Erythroblast (primary cell): Measurements from ENCODE around the gene NUDT4B.
"Not testable (repeated sequence)": the region's sequence is repeated elsewhere in the genome, so short reads cannot be mapped to it uniquely, and the experiment has no call there.

Experiments used
- GATA1 ChIP-seq: IDR thresholded peaks from 2 replicates; pipeline ENCODE4 v1.6.1; 2011; ENCODE audit warnings: low read depth, mild to moderate bottlenecking, control low read depth, low read length, moderate library complexity
- POLR2A ChIP-seq: IDR thresholded peaks from 2 replicates; pipeline ENCODE4 v1.6.1; 2011; ENCODE audit warnings: mild to moderate bottlenecking, low read length

DNA sequence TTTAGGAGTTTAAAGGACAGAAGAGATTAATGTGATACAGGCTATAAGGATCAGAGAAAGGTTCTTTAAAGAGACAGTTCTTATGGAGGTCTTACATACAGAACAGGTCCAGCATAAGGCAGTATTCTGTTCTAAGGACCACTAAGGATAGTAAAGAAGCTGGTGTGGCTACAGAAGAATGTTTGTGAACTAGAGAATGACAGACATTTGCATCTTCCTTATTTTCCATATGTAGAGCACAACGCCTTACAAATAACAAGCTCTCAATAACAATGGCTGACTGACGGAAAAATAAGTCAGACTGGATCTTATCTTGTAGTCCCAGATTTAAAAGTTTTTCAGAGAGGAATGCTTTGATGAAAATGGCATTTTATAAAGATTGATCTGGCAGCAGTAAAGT lies 26.7 kb downstream of the NUDT4B start:
- not testable (repeated sequence) for TF ChIP-seq POLR2A, GATA1
